Measurements from ENCODE around the gene VIPR2.

- TF ChIP-seq CTCF (IDR thresholded peaks at IDR 0.05) (no peak), POLR2A (IDR thresholded peaks at IDR 0.05) (no peak)
Measured at GRCh38 chr7:159156436-159157245, 12.0 kb upstream of the VIPR2 start.
